Stimulated activated CD4-positive, alpha-beta T cell treated with anti-CD3 and anti-CD28 coated beads, Interleukin-4, amount 100 ng/mL, for 24 hours (primary cell): ENCODE results near the gene EPN1.

Experiments used
- DNase-seq: peaks from one replicate; pipeline ENCODE4 v3.0.0-alpha.2; 2020

The EPN1 gene

DNA sequence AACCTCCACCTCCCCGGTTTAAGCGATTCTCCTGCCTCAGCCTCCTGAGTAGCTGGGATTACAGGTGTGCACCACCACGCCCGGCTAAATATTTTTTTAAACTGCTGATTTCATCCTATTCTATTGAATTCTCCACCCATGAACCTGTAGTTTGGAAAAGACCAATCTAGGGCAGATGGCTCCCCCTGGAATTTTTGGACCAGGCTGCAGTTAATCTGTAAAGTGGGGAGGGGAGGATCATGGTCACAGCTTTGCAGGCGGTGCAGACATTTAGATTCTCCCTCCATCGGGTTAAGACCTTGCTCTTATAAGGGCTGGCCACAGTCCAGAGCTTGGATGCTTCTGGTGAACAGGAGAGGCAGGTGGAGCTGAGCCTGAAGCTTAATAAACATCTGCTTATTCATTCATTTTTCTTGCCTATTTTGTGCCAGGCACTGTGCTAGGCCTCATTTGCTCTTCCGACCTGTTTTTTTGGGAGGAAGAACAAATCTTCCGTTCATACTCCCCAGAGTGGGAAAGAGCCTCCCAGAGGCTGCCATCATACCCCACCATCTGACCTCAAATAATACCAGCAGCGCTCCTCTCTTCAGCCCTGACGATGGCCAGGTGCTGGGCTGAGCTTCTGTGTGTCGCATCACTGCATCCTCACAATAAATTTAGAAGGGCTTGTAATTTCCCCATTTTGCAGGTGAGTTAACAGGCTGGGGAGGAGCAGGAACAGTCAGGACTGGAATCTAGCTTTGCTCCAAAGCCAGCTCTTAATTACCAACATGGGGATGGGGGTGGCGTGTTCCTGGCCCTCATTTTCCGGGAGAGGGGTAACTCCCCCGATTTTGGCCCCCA is 27.9 kb upstream of the EPN1 start:
- DNase-seq = no peak

DNA sequence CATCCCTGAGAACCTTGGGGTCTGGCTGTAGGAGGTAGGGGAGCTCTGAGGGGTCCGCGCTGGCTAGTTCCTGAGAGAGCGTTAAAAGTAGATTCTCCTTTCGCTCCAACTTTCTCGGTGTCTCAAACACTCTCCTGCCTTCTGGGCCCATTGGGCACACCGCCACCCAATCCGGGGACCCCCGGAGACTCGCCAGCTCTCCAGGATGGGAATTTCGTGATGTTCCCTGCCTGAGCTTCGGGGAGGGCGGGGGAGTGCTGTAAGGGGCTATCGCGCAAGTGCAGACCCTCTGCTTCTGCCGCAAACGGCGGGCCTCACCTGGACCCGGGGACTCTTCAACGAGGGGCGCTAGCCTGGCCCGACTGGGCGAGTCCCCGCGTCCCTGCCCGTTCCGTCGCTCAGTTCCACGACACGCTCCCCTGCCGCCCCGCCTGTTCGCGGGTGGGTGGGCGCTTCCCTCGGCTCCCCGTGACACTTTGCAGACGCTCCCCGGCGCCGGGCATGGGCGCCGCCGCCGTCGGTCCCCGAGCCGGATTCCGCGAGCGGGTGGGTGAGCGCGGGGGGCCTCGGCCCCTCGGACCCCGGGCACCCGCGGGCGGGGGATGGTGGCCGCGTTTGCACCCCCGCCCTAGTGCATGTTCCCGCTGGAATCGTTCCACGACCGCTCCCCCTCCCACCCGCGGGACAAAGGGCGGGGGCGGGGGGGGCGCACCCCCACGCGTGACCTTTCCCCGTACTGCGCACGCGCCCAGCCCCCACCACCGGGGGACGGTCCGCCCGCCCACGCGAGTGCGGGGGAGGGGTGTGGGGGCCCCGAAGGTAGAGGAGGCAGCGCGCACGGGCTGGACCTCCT is 27.1 kb upstream of the EPN1 start, which contains the start of gene CCDC106:
Gene CCDC106, plus strand, starts transcription at position 481 of the 853 bp plus-strand sequence. CDS start 835 bp downstream, outside the sequence.
- DNase-seq = peak; percentile 44

- no peak for DNase-seq
Observed at GRCh38 chr19:55648585-55649267, 26.3 kb upstream of the EPN1 start.

- no peak for DNase-seq
Observed at GRCh38 chr19:55649268-55650125, 25.5 kb upstream of the EPN1 start.

DNA sequence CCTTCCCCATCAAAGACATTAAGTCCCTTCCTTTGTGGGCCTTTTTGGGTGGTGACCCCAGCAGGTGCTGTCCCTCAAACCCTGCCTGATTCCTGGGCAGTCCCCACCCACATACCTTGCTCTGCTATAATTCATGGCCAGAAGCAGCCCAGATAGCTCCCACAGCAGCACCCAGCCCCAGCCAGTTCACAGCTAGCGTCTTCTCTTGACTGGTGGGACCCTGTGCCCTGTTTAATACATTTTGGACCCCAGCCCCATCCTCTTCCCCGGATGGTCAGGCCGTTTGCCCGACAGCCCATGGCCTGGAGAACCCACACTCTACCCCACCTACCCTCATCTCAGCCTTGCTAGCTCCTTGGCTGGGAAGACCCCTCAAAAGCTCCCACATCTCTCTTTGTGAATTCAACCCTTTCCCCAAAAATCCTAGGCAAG is 24.9 kb upstream of the EPN1 start:
- DNase-seq = no peak

GRCh38 chr19:55650602-55651230 is 24.3 kb upstream of the EPN1 start:
- no peak for DNase-seq

- DNase-seq = no peak
Observed at GRCh38 chr19:55651236-55651635, 23.8 kb upstream of the EPN1 start.

GRCh38 chr19:55652311-55653128 is 22.5 kb upstream of the EPN1 start:
- no peak for DNase-seq

DNA sequence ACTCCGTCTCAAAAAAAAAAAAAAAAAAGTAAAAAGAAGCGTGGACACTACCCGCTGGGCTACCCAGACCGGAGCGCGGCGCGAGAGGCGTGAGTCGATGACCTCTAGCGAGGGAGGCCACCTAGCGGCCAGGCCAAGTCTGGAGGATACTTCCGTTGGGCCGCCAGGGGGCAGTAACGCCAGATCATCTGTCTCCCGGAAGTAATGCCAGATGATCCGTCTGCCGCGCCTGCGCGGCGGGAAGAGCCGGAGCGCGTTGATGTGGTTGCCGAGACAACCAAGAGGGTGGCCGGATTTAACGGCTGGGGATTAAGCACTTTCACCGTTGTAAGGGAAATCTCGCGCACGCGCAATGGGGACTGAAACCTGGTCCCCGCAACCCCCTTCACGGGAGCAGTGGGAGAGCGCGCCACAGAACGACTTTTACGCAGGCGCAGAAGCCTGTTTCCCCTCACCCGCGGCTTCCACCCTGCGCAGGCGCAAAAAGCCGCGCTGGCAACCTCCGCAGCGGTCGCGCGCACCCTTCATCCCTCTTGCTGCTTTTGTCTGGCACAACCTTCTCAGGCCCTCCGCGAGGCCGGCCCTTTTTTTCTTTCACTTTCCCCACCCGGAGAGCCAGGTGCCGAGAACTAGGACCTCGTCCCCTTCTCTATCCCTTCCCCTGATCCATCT is 21.2 kb upstream of the EPN1 start:
- DNase-seq = peak; percentile 99

- peak; percentile 100 for DNase-seq
Observed at GRCh38 chr19:55654323-55654867, 20.6 kb upstream of the EPN1 start.

- DNase-seq = peak; percentile 96
Observed at GRCh38 chr19:55654868-55655647, 20.0 kb upstream of the EPN1 start, which contains the start of gene U2AF2. TSS of gene U2AF2 (plus strand) at chr19:55655035. CDS start at chr19:55655105, 70 bp downstream.

GRCh38 chr19:55655648-55656040 is 19.4 kb upstream of the EPN1 start:
- DNase-seq = no peak

DNA sequence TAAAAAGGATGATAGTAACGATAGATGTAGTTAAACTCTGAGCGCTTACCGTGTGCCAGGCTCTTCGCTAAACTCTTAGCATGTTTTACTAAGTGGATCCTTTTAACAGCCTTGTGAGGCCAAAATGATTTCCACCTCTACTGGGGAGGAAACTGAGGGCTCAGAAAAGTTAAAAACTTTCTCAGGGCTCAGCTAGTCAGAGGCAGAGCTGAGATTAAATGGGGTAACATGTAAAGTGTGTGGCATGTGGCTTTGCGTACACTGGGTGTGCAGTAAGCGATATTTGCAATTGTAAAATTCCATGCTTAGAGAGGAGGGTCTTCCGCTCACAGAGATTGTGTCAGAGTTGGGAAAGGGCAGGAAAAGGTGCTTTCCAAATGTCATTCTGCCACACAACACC is 18.5 kb upstream of the EPN1 start:
- DNase-seq = no peak

GRCh38 chr19:55656988-55657747 is 17.9 kb upstream of the EPN1 start:
- no peak for DNase-seq

GRCh38 chr19:55658846-55659459 is 16.1 kb upstream of the EPN1 start:
- DNase-seq = no peak

GRCh38 chr19:55659822-55660221 is 15.2 kb upstream of the EPN1 start:
- DNase-seq = no peak

DNA sequence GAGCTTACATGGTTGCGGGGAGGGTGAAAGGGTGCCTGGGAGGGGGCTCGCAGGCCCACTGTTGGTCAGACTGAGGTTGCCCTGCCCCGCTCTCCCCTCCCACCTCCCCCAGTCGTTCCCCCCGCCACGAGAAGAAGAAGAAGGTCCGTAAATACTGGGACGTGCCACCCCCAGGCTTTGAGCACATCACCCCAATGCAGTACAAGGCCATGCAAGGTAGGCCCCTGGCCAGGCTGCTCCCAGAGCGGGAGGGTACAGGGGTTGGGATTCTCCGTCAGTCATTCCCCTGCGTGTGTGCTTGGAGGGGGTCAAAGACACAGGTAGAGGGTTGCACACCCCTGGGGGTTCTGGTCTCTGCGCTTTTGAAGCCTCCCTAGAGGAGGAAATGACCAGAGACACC is 14.6 kb upstream of the EPN1 start:
- DNase-seq = no peak

GRCh38 chr19:55660991-55661390 is 14.0 kb upstream of the EPN1 start:
- no peak for DNase-seq
